RWPE2 (cell line): Measurements from ENCODE around the gene COPB1.
A peak's percentile ranks its signal among the peaks of the same experiment; 100 is the strongest.

Source experiments
- ATAC-seq: fragments of 200-7000 bp; cut with Tn5 transposase; 3 replicates; pipeline ENCODE4 v1.9.1; 2021; ENCODE audit warnings: low read depth
- DNase-seq: peaks from one replicate; pipeline ENCODE4 v3.0.0-alpha.2; 2020; ENCODE audit warnings: low spot score
- H3K27ac ChIP-seq: fragments of 450-650 bp; 2 replicates; pipeline ENCODE4 v1.5.1; 2017; ENCODE audit warnings: mild to moderate bottlenecking; ENCODE audit not compliant: poor library complexity, severe bottlenecking
- H3K27me3 ChIP-seq: fragments of 250-450 bp; sonication (Bioruptor Pico); 2 replicates; pipeline ENCODE4 v1.5.1; 2021; ENCODE audit warnings: mild to moderate bottlenecking, moderate library complexity; ENCODE audit not compliant: insufficient read depth, poor library complexity, severe bottlenecking
- H3K36me3 ChIP-seq: fragments of 250-450 bp; sonication (Bioruptor Pico); 2 replicates; pipeline ENCODE4 v1.5.1; 2020; ENCODE audit warnings: low read depth, mild to moderate bottlenecking, moderate library complexity
- H3K4me1 ChIP-seq: fragments of 250-450 bp; sonication (Bioruptor Pico); 2 replicates; pipeline ENCODE4 v1.5.1; 2021; ENCODE audit warnings: mild to moderate bottlenecking, moderate library complexity; ENCODE audit not compliant: insufficient read depth, poor library complexity, severe bottlenecking
- H3K4me3 ChIP-seq: fragments of 250-450 bp; sonication (Bioruptor Pico); 2 replicates; pipeline ENCODE4 v1.5.1; 2021; ENCODE audit warnings: mild to moderate bottlenecking, moderate library complexity; ENCODE audit not compliant: severe bottlenecking
- H3K9me3 ChIP-seq: fragments of 250-450 bp; sonication (Bioruptor Pico); 2 replicates; pipeline ENCODE4 v1.5.1; 2021; ENCODE audit warnings: mild to moderate bottlenecking, moderate library complexity; ENCODE audit not compliant: severe bottlenecking
- CTCF ChIP-seq: fragments of 450-650 bp; IDR thresholded peaks from one replicate; pipeline ENCODE4 v1.5.1; 2017; ENCODE audit warnings: mild to moderate bottlenecking, moderate library complexity; ENCODE audit not compliant: poor library complexity, severe bottlenecking

The COPB1 gene

GRCh38 chr11:14425621-14426020 lies 74.0 kb downstream of the COPB1 start:
- Histone ChIP-seq H3K27me3 (no peaks in the 10 kb centered on the region), H3K4me3 (no peak overlapping the region), H3K36me3 (no peaks in the 10 kb centered on the region), H3K4me1 (peaks cover 31% of the 10 kb centered on the region), H3K27ac (no peak overlapping the region), H3K9me3 (no peaks in the 10 kb centered on the region)
- ATAC-seq: no peak
- TF ChIP-seq CTCF: no peak
- no peak for DNase-seq

- ATAC-seq (no peak), DNase-seq (no peak)
- H3K4me3 ChIP-seq: no peak overlapping the region
- no peak for TF ChIP-seq CTCF
- H3K27me3 ChIP-seq: no peaks in the 10 kb centered on the region
- H3K9me3 ChIP-seq: no peaks in the 10 kb centered on the region
- H3K27ac ChIP-seq: peak overlapping the region; percentile 90
- H3K4me1 ChIP-seq: peaks cover 31% of the 10 kb centered on the region
- H3K36me3 ChIP-seq: no peaks in the 10 kb centered on the region
These were observed 75.5 kb downstream of the COPB1 start for GRCh38 chr11:14424096-14424495.

- Histone ChIP-seq H3K27ac (peak overlapping the region; percentile 90), H3K27me3 (no peaks in the 10 kb centered on the region), H3K4me3 (no peak overlapping the region), H3K4me1 (peaks cover 31% of the 10 kb centered on the region), H3K9me3 (no peaks in the 10 kb centered on the region), H3K36me3 (no peaks in the 10 kb centered on the region)
- ATAC-seq (no peak), DNase-seq (no peak)
- TF ChIP-seq CTCF: no peak
These were observed 76.0 kb downstream of the COPB1 start for GRCh38 chr11:14423633-14424032.

GRCh38 chr11:14422814-14423182 lies 76.8 kb downstream of the COPB1 start:
- TF ChIP-seq CTCF: no peak
- no peak overlapping the region for H3K4me3 ChIP-seq
- no peak for DNase-seq
- H3K4me1 ChIP-seq: peaks cover 31% of the 10 kb centered on the region
- ATAC-seq: peak; percentile 21; the same call in 1 of the 3 replicates
- no peaks in the 10 kb centered on the region for H3K36me3 ChIP-seq
- H3K27me3 ChIP-seq: no peaks in the 10 kb centered on the region
- H3K9me3 ChIP-seq: no peaks in the 10 kb centered on the region
- H3K27ac ChIP-seq: peak overlapping the region; percentile 90

GRCh38 chr11:14422052-14422813 lies 77.4 kb downstream of the COPB1 start:
- Histone ChIP-seq H3K36me3 (no peaks in the 10 kb centered on the region), H3K27me3 (no peaks in the 10 kb centered on the region), H3K4me1 (peaks cover 31% of the 10 kb centered on the region), H3K4me3 (no peak overlapping the region), H3K9me3 (no peaks in the 10 kb centered on the region), H3K27ac (peak overlapping the region; percentile 90)
- DNase-seq: peak; percentile 96
- TF ChIP-seq CTCF: no peak
- ATAC-seq: peak; percentile 100
